HG03045 (cell line): ENCODE results near the gene AK2.
"Not testable (repeated sequence)": the region's sequence is repeated elsewhere in the genome, so short reads cannot be mapped to it uniquely, and the experiment has no call there.

Experiments used
- ATAC-seq: cut with Tn5 transposase; IDR thresholded peaks from one replicate; pipeline ENCODE4 v1.9.1; 2021; ENCODE audit warnings: mild to moderate bottlenecking, moderate library complexity; ENCODE audit not compliant: unreplicated experiment

The AK2 gene

GRCh38 chr1:33002006-33002405, 34.7 kb downstream of the AK2 start:
- ATAC-seq = no peak

GRCh38 chr1:33001282-33001681, 35.4 kb downstream of the AK2 start:
- no peak for ATAC-seq

- ATAC-seq = no peak
These were observed 36.2 kb downstream of the AK2 start for GRCh38 chr1:33000427-33001026.

GRCh38 chr1:32998997-32999396, 37.7 kb downstream of the AK2 start:
- no peak for ATAC-seq

GRCh38 chr1:32998064-32998463, 38.6 kb downstream of the AK2 start:
- no peak for ATAC-seq

GRCh38 chr1:32997381-32997891, 39.2 kb downstream of the AK2 start:
- no peak for ATAC-seq

- ATAC-seq = not testable (repeated sequence)
These were observed 43.4 kb downstream of the AK2 start for GRCh38 chr1:32993324-32993636.

GRCh38 chr1:32992489-32993323, 44.0 kb downstream of the AK2 start:
- peak; percentile 83 for ATAC-seq

GRCh38 chr1:32991819-32992488, 44.7 kb downstream of the AK2 start:
- no peak for ATAC-seq

- no peak for ATAC-seq
These were observed 45.3 kb downstream of the AK2 start for GRCh38 chr1:32991386-32991785.

GRCh38 chr1:32990887-32991286, 45.8 kb downstream of the AK2 start:
- no peak for ATAC-seq

GRCh38 chr1:32989160-32990050, 47.3 kb downstream of the AK2 start:
- no peak for ATAC-seq

- no peak for ATAC-seq
These were observed 48.0 kb downstream of the AK2 start for GRCh38 chr1:32988665-32989064.

GRCh38 chr1:32985226-32985625, 51.5 kb downstream of the AK2 start:
- no peak for ATAC-seq

- ATAC-seq = no peak
These were observed 52.1 kb downstream of the AK2 start for GRCh38 chr1:32984455-32985171.

- no peak for ATAC-seq
These were observed 52.6 kb downstream of the AK2 start for GRCh38 chr1:32984090-32984454.

GRCh38 chr1:32983020-32983419, 53.7 kb downstream of the AK2 start:
- ATAC-seq = no peak

GRCh38 chr1:32981003-32981901, 55.4 kb downstream of the AK2 start:
- peak; percentile 81 for ATAC-seq

- ATAC-seq = no peak
These were observed 56.6 kb downstream of the AK2 start for GRCh38 chr1:32980080-32980479.
